Measurements from ENCODE around the gene SCYGR8. TPM values are rescaled to one million over a fixed set of nuclear protein-coding genes. Genes with fewer than 3 reads are reported as not detected.
A peak's percentile ranks its signal among the peaks of the same experiment; 100 is the strongest.
"Not testable (repeated sequence)": the region's sequence is repeated elsewhere in the genome, so short reads cannot be mapped to it uniquely, and the experiment has no call there.

Gene SCYGR8
- total RNA-seq, 4 donors from 2014 or later = 13.4 TPM; not detected in 3

DNA sequence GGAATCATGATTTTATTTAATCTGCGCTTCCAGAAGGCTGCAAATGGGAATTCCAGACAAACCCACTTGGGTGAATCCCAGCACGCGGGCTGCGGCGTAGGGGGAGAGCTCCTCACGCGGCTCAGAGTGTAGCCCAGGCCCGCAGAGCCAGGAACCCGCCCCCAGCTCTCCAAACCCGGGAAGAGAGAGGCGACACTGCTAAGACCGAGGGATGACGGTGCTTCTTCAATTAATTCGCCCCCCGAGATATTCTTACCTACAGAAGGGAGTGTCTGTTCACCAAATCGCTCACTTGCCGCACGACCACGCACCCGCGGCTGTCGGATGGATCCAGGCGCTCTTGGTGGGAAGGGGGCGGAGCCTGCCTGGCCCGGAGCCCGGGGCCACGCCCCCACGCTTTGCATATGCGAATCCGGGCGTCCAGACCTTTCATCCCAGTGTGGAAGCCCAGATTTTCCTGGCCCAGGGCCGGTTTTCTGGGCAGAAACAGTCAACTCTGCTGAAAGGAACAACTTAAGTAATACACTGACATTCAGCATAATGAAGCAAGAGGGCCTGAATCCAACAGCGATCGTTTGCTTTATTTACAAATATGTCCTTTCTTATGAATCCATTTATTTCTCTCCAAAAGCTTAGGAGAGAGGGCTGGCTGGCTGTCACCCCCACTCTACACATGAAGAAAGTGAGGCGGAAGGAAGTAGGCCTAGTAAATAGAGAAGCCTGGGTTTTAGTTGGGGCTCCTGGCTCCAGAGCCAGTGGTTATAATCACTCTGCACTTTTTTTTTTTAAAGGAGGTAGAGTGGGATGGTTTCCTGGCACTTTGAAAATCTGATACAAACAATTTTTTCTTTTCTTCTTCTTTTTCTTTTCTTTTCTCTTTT, 27.8 kb upstream of the SCYGR8 start, which contains the start of gene SLC19A3:
TSS of gene SLC19A3 (minus strand) at position 342 of the 881 bp plus-strand sequence. CDS start 15,710 bp downstream, outside the sequence.
- no peak within 1 kb of the TSS for H3K4me3 ChIP-seq (ENCODE audit: low read depth, poor library complexity, severe bottlenecking)
- intact Hi-C loops (cut with DNase I; ENCODE audit: low total_unique reads) = no loop called here
- TF ChIP-seq CTCF (IDR thresholded peaks at IDR 0.05) = no peak
- TF ChIP-seq POLR2A (IDR thresholded peaks at IDR 0.05) = no peak
- peak; percentile 87 to 96 for DNase-seq (ENCODE audit: low spot score in 2 of 2)
- 4 to 5% methylated on average over 31 to 35 of the region's 35 CpGs for WGBS, 2 donors

- intact Hi-C loops (cut with DNase I; ENCODE audit: low total_unique reads) = no loop called here
- H3K4me3 ChIP-seq (ENCODE audit: low read depth, poor library complexity, severe bottlenecking) = no peak overlapping the region
- no peak for DNase-seq (ENCODE audit: low spot score in 2 of 2)
- 88 to 95% methylated on average over 4 of the region's 4 CpGs for WGBS, 2 donors
- TF ChIP-seq POLR2A (IDR thresholded peaks at IDR 0.05) (no peak), CTCF (IDR thresholded peaks at IDR 0.05) (no peak)
Measured at GRCh38 chr2:227719641-227720040, 26.1 kb upstream of the SCYGR8 start.

DNA sequence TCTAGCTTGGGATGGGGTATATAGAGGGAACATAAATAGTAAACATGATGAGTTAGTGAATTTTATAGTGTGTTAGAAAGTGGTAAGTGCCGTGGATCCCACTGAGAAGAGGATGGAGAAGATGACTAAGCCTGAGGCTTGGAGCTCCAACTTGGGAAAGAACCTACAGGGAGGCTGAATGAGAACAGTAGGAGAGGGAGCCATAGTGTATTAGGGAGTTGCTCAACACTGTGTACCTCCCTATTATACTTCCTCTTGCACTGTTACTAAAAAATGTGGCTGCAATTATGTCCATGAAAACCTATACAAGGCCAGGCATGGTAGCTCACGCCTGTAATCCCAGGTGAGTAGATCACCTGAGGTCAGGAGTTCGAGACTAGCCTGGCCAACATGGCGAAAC, 25.0 kb upstream of the SCYGR8 start:
- TF ChIP-seq POLR2A (IDR thresholded peaks at IDR 0.05) (no peak), CTCF (IDR thresholded peaks at IDR 0.05) (no peak)
- WGBS, 2 donors = 87 to 90% methylated on average over 4 of the region's 4 CpGs
- H3K4me3 ChIP-seq (ENCODE audit: low read depth, poor library complexity, severe bottlenecking) = no peak overlapping the region
- intact Hi-C loops (cut with DNase I; ENCODE audit: low total_unique reads) = no loop called here
- DNase-seq (ENCODE audit: low spot score in 2 of 2) = peak in 1 of 2 donors; percentile 17

GRCh38 chr2:227722821-227723220, 22.9 kb upstream of the SCYGR8 start:
- 83 to 84% methylated on average over 7 of the region's 7 CpGs for WGBS, 2 donors
- peak in 1 of 2 donors; percentile 45 for DNase-seq (ENCODE audit: low spot score in 2 of 2)
- intact Hi-C loops (cut with DNase I; ENCODE audit: low total_unique reads) = not testable (repeated sequence)

GRCh38 chr2:227724394-227725039, 21.2 kb upstream of the SCYGR8 start, which contains the start of gene SCYGR6:
TSS of gene SCYGR6 (minus strand) at chr2:227724757. CDS start at chr2:227724757, 0 bp downstream.
- DNase-seq (ENCODE audit: low spot score in 2 of 2) = no peak
- TF ChIP-seq POLR2A (IDR thresholded peaks at IDR 0.05) (no peak), CTCF (IDR thresholded peaks at IDR 0.05) (no peak)
- intact Hi-C loops (cut with DNase I; ENCODE audit: low total_unique reads) = no loop called here
- no peak within 1 kb of the TSS for H3K4me3 ChIP-seq (ENCODE audit: low read depth, poor library complexity, severe bottlenecking)
- 72 to 83% methylated on average over 11 to 15 of the region's 15 CpGs for WGBS, 2 donors

More at GRCh38 chr2:227722821-227723220, 22.9 kb upstream of the SCYGR8 start:
- not testable (repeated sequence) for H3K4me3 ChIP-seq (ENCODE audit: low read depth, poor library complexity, severe bottlenecking)

DNA sequence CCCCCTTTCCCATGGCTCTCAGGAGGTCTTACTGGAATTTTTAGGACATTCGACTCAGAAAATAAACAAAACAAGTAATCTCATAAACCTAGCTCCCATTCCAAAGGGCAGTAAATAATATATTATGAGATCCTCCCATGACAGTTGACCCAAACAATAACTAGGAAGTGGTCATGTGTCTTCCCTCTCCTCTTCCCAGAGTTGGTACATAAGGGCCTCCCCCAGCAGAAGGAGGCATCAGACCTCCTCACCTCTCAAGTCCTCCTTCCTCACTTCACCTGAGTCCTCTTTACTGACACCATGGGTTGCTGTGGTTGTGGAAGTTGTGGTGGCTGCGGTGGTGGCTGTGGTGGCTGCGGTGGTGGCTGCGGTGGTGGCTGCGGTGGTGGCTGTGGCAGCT, 17.7 kb upstream of the SCYGR8 start, which contains the start of gene SCYGR7:
TSS of gene SCYGR7 (plus strand) at position 301 of the 400 bp plus-strand sequence. CDS start at position 301, 0 bp downstream.
- no peak within 1 kb of the TSS for H3K4me3 ChIP-seq (ENCODE audit: low read depth, poor library complexity, severe bottlenecking)
- intact Hi-C loops (cut with DNase I; ENCODE audit: low total_unique reads) = no loop called here
- 94 to 98% methylated on average over 4 to 5 of the region's 5 CpGs for WGBS, 2 donors
- no peak for TF ChIP-seq POLR2A (IDR thresholded peaks at IDR 0.05)
- TF ChIP-seq CTCF (IDR thresholded peaks at IDR 0.05) = no peak
- no peak for DNase-seq (ENCODE audit: low spot score in 2 of 2)
